IMR-90 (cell line): ENCODE measurements around the gene USP53. TPM values are rescaled to one million over a fixed set of nuclear protein-coding genes. Genes with fewer than 3 reads are reported as not detected.

Experiments
- ATAC-seq: fragments of 200-7000 bp; cut with Tn5 transposase; 2 replicates; pipeline ENCODE4 v1.9.1; 2020; ENCODE audit warnings: low read depth, mild to moderate bottlenecking, moderate library complexity
- BruUV-seq: library from RNA; stranded (reverse); fragments of 400-500 nt; replicated peaks from 2 replicates; lab custom pipeline; 2021; lab: Mats Ljungman, UMichigan
- CTCF ChIA-PET: fragments of 300-600 bp; formaldehyde crosslinking; extraction: SDS; loops from one replicate; lab custom pipeline; 2021; ENCODE audit warnings: antibody characterized with exemption; lab: Yijun Ruan, JAX
- POLR2A ChIA-PET: fragments of 300-600 bp; sonication (Branson Sonifier 250); formaldehyde crosslinking; loops from one replicate; lab custom pipeline; 2022; ENCODE audit warnings: antibody characterized with exemption; ENCODE audit not compliant: unreplicated experiment; lab: Charles Lee
- DNase-seq: peaks from one replicate; pipeline ENCODE4 v3.0.0; 2013
- H2AFZ ChIP-seq: replicated peaks from 2 replicates; pipeline ENCODE3; 2013; ENCODE audit warnings: low read length, mild to moderate bottlenecking; ENCODE audit not compliant: poor library complexity
- H2AK5ac ChIP-seq: 2 replicates; pipeline ENCODE4 v1.6.1; 2013; ENCODE audit warnings: low read depth, low read length, inconsistent platforms
- H2AK9ac ChIP-seq: replicated peaks from 2 replicates; pipeline ENCODE3; 2013; ENCODE audit warnings: mild to moderate bottlenecking, low read depth, low read length, moderate library complexity; ENCODE audit not compliant: poor library complexity
- H2BK120ac ChIP-seq: 2 replicates; pipeline ENCODE4 v1.6.1; 2013; ENCODE audit warnings: low read depth, low read length, inconsistent platforms
- H2BK15ac ChIP-seq: 3 replicates; pipeline ENCODE4 v1.6.1; 2013; ENCODE audit warnings: low read depth, low read length, inconsistent platforms
- H2BK20ac ChIP-seq: 2 replicates; pipeline ENCODE4 v1.6.1; 2013; ENCODE audit warnings: low read depth, mild to moderate bottlenecking, inconsistent platforms, low read length, moderate library complexity
- H2BK5ac ChIP-seq: 2 replicates; pipeline ENCODE4 v1.6.1; 2013; ENCODE audit warnings: mild to moderate bottlenecking, low read depth, low read length, inconsistent platforms; ENCODE audit not compliant: poor library complexity, severe bottlenecking
- H3K14ac ChIP-seq: replicated peaks from 2 replicates; pipeline ENCODE4 v1.6.1; 2013; ENCODE audit warnings: low read depth, low read length, inconsistent platforms
- H3K18ac ChIP-seq: 2 replicates; pipeline ENCODE4 v1.6.1; 2013; ENCODE audit warnings: low read depth, low read length, control low read depth
- H3K23ac ChIP-seq: 2 replicates; pipeline ENCODE4 v1.6.1; 2013; ENCODE audit warnings: low read depth, low read length, inconsistent platforms
- H3K27ac ChIP-seq: 2 replicates; pipeline ENCODE4 v1.5.1; 2013; ENCODE audit warnings: mild to moderate bottlenecking, control low read depth, low read length; ENCODE audit not compliant: insufficient read depth
- H3K27me3 ChIP-seq: 2 replicates; pipeline ENCODE4 v1.6.1; 2013; ENCODE audit warnings: low read length; ENCODE audit not compliant: control insufficient read depth, insufficient read depth
- H3K36me3 ChIP-seq: 2 replicates; pipeline ENCODE4 v1.6.1; 2013; ENCODE audit warnings: low read length, mixed read lengths; ENCODE audit not compliant: control insufficient read depth, insufficient read depth
- H3K4ac ChIP-seq: 2 replicates; pipeline ENCODE4 v1.6.1; 2013; ENCODE audit warnings: low read depth, low read length, inconsistent platforms
- H3K4me1 ChIP-seq: 2 replicates; pipeline ENCODE4 v1.6.1; 2013; ENCODE audit warnings: low read length, mixed read lengths; ENCODE audit not compliant: control insufficient read depth, insufficient read depth
- H3K4me2 ChIP-seq: 2 replicates; pipeline ENCODE4 v1.6.1; 2013; ENCODE audit warnings: low read depth, mild to moderate bottlenecking, control low read depth, low read length, moderate library complexity
- H3K4me3 ChIP-seq: 2 replicates; pipeline ENCODE4 v1.5.1; 2013; ENCODE audit warnings: low read depth, mild to moderate bottlenecking, control low read depth, low read length, moderate library complexity; ENCODE audit not compliant: insufficient read depth
- H3K56ac ChIP-seq: 2 replicates; pipeline ENCODE4 v1.6.1; 2013; ENCODE audit warnings: low read length, inconsistent platforms; ENCODE audit not compliant: insufficient read depth; ENCODE audit errors: extremely low read depth
- H3K79me1 ChIP-seq, 2 experiments: 2 replicates each; pipeline ENCODE4 v1.6.1; 2013; ENCODE audit warnings: low read length in 2 of 2, inconsistent platforms in 1 of 2, low read depth in 1 of 2
- H3K9ac ChIP-seq: 2 replicates; pipeline ENCODE4 v1.6.1; 2013; ENCODE audit warnings: low read depth, low read length, control low read depth
- H3K9me1 ChIP-seq: 2 replicates; pipeline ENCODE4 v1.6.1; 2013; ENCODE audit warnings: low read length, inconsistent platforms; ENCODE audit not compliant: insufficient read depth
- H3K9me3 ChIP-seq: 2 replicates; pipeline ENCODE4 v1.6.1; 2013; ENCODE audit warnings: low read length; ENCODE audit not compliant: control insufficient read depth, insufficient read depth
- H4K20me1 ChIP-seq: 2 replicates; pipeline ENCODE4 v1.6.1; 2013; ENCODE audit warnings: low read length, inconsistent platforms; ENCODE audit not compliant: insufficient read depth
- H4K5ac ChIP-seq: 2 replicates; pipeline ENCODE4 v1.6.1; 2013; ENCODE audit warnings: mild to moderate bottlenecking, low read depth, low read length, control low read depth
- H4K8ac ChIP-seq, 2 experiments: 2 replicates each; pipeline ENCODE4 v1.6.1; 2013; ENCODE audit warnings: low read depth in 2 of 2, low read length in 2 of 2, control low read depth in 1 of 2, inconsistent platforms in 1 of 2
- H4K91ac ChIP-seq: 2 replicates; pipeline ENCODE4 v1.6.1; 2013; ENCODE audit warnings: low read depth, low read length, inconsistent platforms; ENCODE audit not compliant: insufficient read depth
- CEBPB ChIP-seq: IDR thresholded peaks from 2 replicates; pipeline ENCODE4 v1.6.1; 2012; ENCODE audit warnings: low read depth, low read length, improper control_type of control experiment
- FOS ChIP-seq: fragments of 150-350 bp; IDR thresholded peaks from 2 replicates; pipeline ENCODE4 v1.6.1; 2016; ENCODE audit warnings: low read depth, low read length
- MAFK ChIP-seq: IDR thresholded peaks from 2 replicates; pipeline ENCODE4 v1.6.1; 2012; ENCODE audit warnings: low read depth, low read length, improper control_type of control experiment
- dilution Hi-C: fragments of 300-500 bp; cut with HindIII; formaldehyde crosslinking; loops from one replicate; pipeline ENCODE4 v1.14.3; 2018; ENCODE audit warnings: low sequenced_read_pairs; ENCODE audit not compliant: unreplicated experiment
- in situ Hi-C: fragments of 300-500 bp; cut with MboI; formaldehyde crosslinking; loops from 3 replicates; pipeline ENCODE4 v1.14.3; 2019; ENCODE audit warnings: low sequenced_read_pairs, inconsistent platforms, mixed read lengths
- intact Hi-C: fragments of 100-400 bp; cut with micrococcal nuclease; formaldehyde crosslinking; loops from 2 replicates; pipeline ENCODE4 v1.10.0; 2022
- polyA plus RNA-seq, 3 experiments: library from polyadenylated mRNA; depleted of rRNA; stranded (reverse); fragments of >200 nt; gene quantifications; 2 replicates each; pipeline ENCODE4 v1.2.3, GENCODE V29; 2012; ENCODE audit warnings: low replicate concordance in 1 of 3
- total RNA-seq: library from RNA; depleted of rRNA; stranded (reverse); fragments of >200 nt; gene quantifications from 2 replicates; pipeline ENCODE4 v1.2.3, GENCODE V29; 2012

The USP53 gene
- total and polyA plus RNA-seq, 2 of the 4 experiments (the other 2 are of a cell fraction), result 11.2 to 24.0 TPM

DNA sequence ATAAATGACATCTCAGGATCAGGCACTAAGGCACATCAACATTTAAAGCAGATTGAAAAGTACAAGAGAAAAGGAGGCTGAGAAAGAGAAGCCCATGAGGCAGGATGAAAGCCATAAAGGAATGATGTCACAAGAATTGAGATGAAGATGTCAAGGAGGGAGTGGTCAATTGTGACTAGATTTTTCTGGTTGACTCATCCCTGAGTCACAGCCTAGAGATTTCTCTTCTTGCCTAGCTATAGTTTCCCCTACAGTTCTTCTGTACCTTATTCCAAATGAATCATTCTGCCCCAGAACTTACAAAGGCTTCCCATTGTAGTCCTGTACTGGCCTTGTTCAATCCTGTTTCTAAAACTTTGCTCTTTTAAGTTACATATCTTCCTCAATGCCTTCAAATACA lies 3.4 kb upstream of the USP53 start:
- peak; percentile 3; the same call in 1 of the 2 replicates for ATAC-seq
- peaks cover 4 to 20% of the 10 kb centered on the region in 2 experiments; a peak in 3 of 4 replicates for H3K79me1 ChIP-seq
- peak overlapping the region; percentile 95 for H2BK120ac ChIP-seq
- no peak overlapping the region for H3K4me3 ChIP-seq
- peak overlapping the region; percentile 90; the same call in 1 of the 2 replicates for H3K4ac ChIP-seq
- peaks cover 4% of the 10 kb centered on the region; the same call in 1 of the 2 replicates for H3K9me1 ChIP-seq
- no peak overlapping the region for H2AK5ac ChIP-seq
- ChIA-PET POLR2A (interaction anchor here (1.0 kb wide), 1 partner anchor 106 kb away, joined by 3 read pairs; no protein-coding TSS in a partner anchor), CTCF (no interaction called here)
- peak overlapping the region; percentile 91 for H2BK5ac ChIP-seq
- H3K36me3 ChIP-seq, result no peaks in the 10 kb centered on the region
- H4K8ac ChIP-seq, result peak overlapping the region; percentile 46 to 71
- no peak overlapping the region for H2AK9ac ChIP-seq
- H2AFZ ChIP-seq, result no peak overlapping the region
- no TSS peak for BruUV-seq
- H3K4me2 ChIP-seq, result no peak overlapping the region; the same call in 1 of the 2 replicates
- H4K91ac ChIP-seq, result peak overlapping the region; percentile 81
- dilution Hi-C loops, result no loop called here
- H2BK15ac ChIP-seq, result peak overlapping the region; percentile 99
- H3K4me1 ChIP-seq, result peaks cover 3% of the 10 kb centered on the region; the same call in 1 of the 2 replicates
- TF ChIP-seq FOS, result peak; percentile 87
- TF ChIP-seq CEBPB, result peak; percentile 75
- no peak for TF ChIP-seq MAFK
- peak overlapping the region; percentile 93; the same call in 1 of the 2 replicates for H3K14ac ChIP-seq
- no peaks in the 10 kb centered on the region for H3K27me3 ChIP-seq
- no peaks in the 10 kb centered on the region for H3K9me3 ChIP-seq
- H3K27ac ChIP-seq, result no peak overlapping the region
- no peak overlapping the region for H3K9ac ChIP-seq
- in situ Hi-C loops, result no loop called here
- intact Hi-C loops, result no loop called here
- no peak overlapping the region; the same call in 1 of the 2 replicates for H4K5ac ChIP-seq
- peak; percentile 96 for DNase-seq
- peak overlapping the region; percentile 89 for H2BK20ac ChIP-seq
- H3K56ac ChIP-seq, result peak overlapping the region; percentile 49
- H3K18ac ChIP-seq, result peak overlapping the region; percentile 62; the same call in 1 of the 2 replicates
- no peaks in the 10 kb centered on the region for H4K20me1 ChIP-seq
- H3K23ac ChIP-seq, result no peak overlapping the region
